OCI-LY3 (cell line): ENCODE data around the gene CLMN.

Source experiments
- H2AFZ ChIP-seq: fragments of 200-600, 300-600 bp; shearing (Covaris generic); 2 replicates; pipeline ENCODE4 v1.6.0; 2014; ENCODE audit warnings: antibody characterized with exemption, low read depth, low read length
- H3K27ac ChIP-seq: fragments of 200-600, 300-600 bp; sonication (generic); 2 replicates; pipeline ENCODE4 v1.5.1; 2014; ENCODE audit warnings: mild to moderate bottlenecking, low read length, moderate library complexity, mixed read lengths
- H3K27me3 ChIP-seq: fragments of 200-600, 300-600 bp; sonication (generic); 2 replicates; pipeline ENCODE4 v1.6.1; 2014; ENCODE audit warnings: low read depth, low read length, mixed read lengths
- H3K36me3 ChIP-seq: fragments of 200-600, 300-600 bp; sonication (generic); replicated peaks from 2 replicates; pipeline ENCODE3; 2014; ENCODE audit warnings: low read depth, low read length, mixed read lengths
- H3K4me1 ChIP-seq: fragments of 300-600, 200-600 bp; sonication (generic); 2 replicates; pipeline ENCODE4 v1.6.1; 2014; ENCODE audit warnings: low read length, mixed read lengths
- H3K4me2 ChIP-seq: fragments of 200-600, 300-600 bp; sonication (generic); 2 replicates; pipeline ENCODE4 v1.6.1; 2014; ENCODE audit warnings: low read length, mixed read lengths
- H3K4me3 ChIP-seq: fragments of 300-600, 200-600 bp; sonication (generic); 2 replicates; pipeline ENCODE4 v1.5.1; 2014; ENCODE audit warnings: antibody characterized with exemption, mild to moderate bottlenecking, low read length, moderate library complexity
- H3K79me2 ChIP-seq: fragments of 300-600, 200-600 bp; shearing (Covaris generic); 2 replicates; pipeline ENCODE4 v1.6.1; 2014; ENCODE audit warnings: mild to moderate bottlenecking, low read length, mixed read lengths
- H3K9ac ChIP-seq: fragments of 300-600, 200-600 bp; shearing (Covaris generic); 2 replicates; pipeline ENCODE4 v1.6.0; 2014; ENCODE audit warnings: mild to moderate bottlenecking, low read length, moderate library complexity
- H3K9me3 ChIP-seq: fragments of 200-600, 300-600 bp; shearing (Covaris generic); 2 replicates; pipeline ENCODE4 v1.6.1; 2014; ENCODE audit warnings: low read length, mixed read lengths; ENCODE audit not compliant: insufficient read depth
- H4K20me1 ChIP-seq: fragments of 200-600, 300-600 bp; sonication (generic); 2 replicates; pipeline ENCODE4 v1.6.1; 2016; ENCODE audit warnings: low read length, mixed read lengths; ENCODE audit not compliant: insufficient read depth
- CTCF ChIP-seq: fragments of 200-600, 300-600 bp; sonication (generic); IDR thresholded peaks from 2 replicates; pipeline ENCODE4 v1.5.1; 2014; ENCODE audit warnings: antibody characterized with exemption, low read length, low read depth
- EZH2phosphoT487 ChIP-seq: fragments of 200-600 bp; shearing (Covaris generic); IDR thresholded peaks from 2 replicates; pipeline ENCODE4 v1.6.1; 2018; ENCODE audit warnings: antibody characterized with exemption, mixed run types, low read depth

Gene CLMN

GRCh38 chr14:95309261-95310051, 10.3 kb downstream of the CLMN start:
- Histone ChIP-seq H3K36me3 (no peaks in the 10 kb centered on the region), H3K27me3 (peaks cover 17% of the 10 kb centered on the region; the same call in 1 of the 2 replicates), H2AFZ (no peak overlapping the region), H3K4me3 (no peak overlapping the region), H3K4me1 (peaks cover 13% of the 10 kb centered on the region), H3K79me2 (no peaks in the 10 kb centered on the region), H3K27ac (no peak overlapping the region), H3K9ac (no peak overlapping the region), H3K9me3 (no peaks in the 10 kb centered on the region), H3K4me2 (no peak overlapping the region), H4K20me1 (no peaks in the 10 kb centered on the region)
- TF ChIP-seq CTCF = no peak

GRCh38 chr14:95308073-95308472, 11.6 kb downstream of the CLMN start:
- no peak overlapping the region for H3K27ac ChIP-seq
- no peak overlapping the region for H3K4me3 ChIP-seq
- H2AFZ ChIP-seq = no peak overlapping the region
- H3K36me3 ChIP-seq = no peaks in the 10 kb centered on the region
- H3K9me3 ChIP-seq = no peaks in the 10 kb centered on the region
- no peaks in the 10 kb centered on the region for H3K4me1 ChIP-seq
- H3K4me2 ChIP-seq = no peak overlapping the region
- peaks cover 14% of the 10 kb centered on the region; the same call in 1 of the 2 replicates for H3K27me3 ChIP-seq
- H4K20me1 ChIP-seq = no peaks in the 10 kb centered on the region
- TF ChIP-seq CTCF = no peak
- TF ChIP-seq EZH2phosphoT487 = no peak
- no peak overlapping the region for H3K9ac ChIP-seq
- H3K79me2 ChIP-seq = no peaks in the 10 kb centered on the region

- no peak overlapping the region for H3K9ac ChIP-seq
- no peak overlapping the region for H3K4me3 ChIP-seq
- no peaks in the 10 kb centered on the region for H3K79me2 ChIP-seq
- no peaks in the 10 kb centered on the region for H3K9me3 ChIP-seq
- no peaks in the 10 kb centered on the region for H3K36me3 ChIP-seq
- no peak overlapping the region for H2AFZ ChIP-seq
- no peaks in the 10 kb centered on the region; the same call in 1 of the 2 replicates for H4K20me1 ChIP-seq
- peaks cover 12% of the 10 kb centered on the region; the same call in 1 of the 2 replicates for H3K27me3 ChIP-seq
- H3K4me1 ChIP-seq = no peaks in the 10 kb centered on the region
- no peak overlapping the region for H3K27ac ChIP-seq
- no peak overlapping the region for H3K4me2 ChIP-seq
- TF ChIP-seq EZH2phosphoT487 (no peak), CTCF (no peak)
Observed at GRCh38 chr14:95307402-95308041, 12.2 kb downstream of the CLMN start.

GRCh38 chr14:95305940-95306339, 13.8 kb downstream of the CLMN start:
- H3K79me2 ChIP-seq = no peaks in the 10 kb centered on the region
- no peaks in the 10 kb centered on the region; the same call in 1 of the 2 replicates for H4K20me1 ChIP-seq
- no peak overlapping the region for H3K4me3 ChIP-seq
- no peak overlapping the region for H3K27ac ChIP-seq
- H3K9ac ChIP-seq = no peak overlapping the region
- no peaks in the 10 kb centered on the region for H3K9me3 ChIP-seq
- no peak overlapping the region for H3K4me2 ChIP-seq
- TF ChIP-seq CTCF = no peak
- TF ChIP-seq EZH2phosphoT487 = no peak
- no peak overlapping the region for H2AFZ ChIP-seq
- no peaks in the 10 kb centered on the region for H3K4me1 ChIP-seq
- no peaks in the 10 kb centered on the region for H3K36me3 ChIP-seq
- H3K27me3 ChIP-seq = peaks cover 8% of the 10 kb centered on the region; the same call in 1 of the 2 replicates
